Chondrocyte (in vitro differentiated cells): ENCODE data around the gene MICB. TPM values are rescaled to one million over a fixed set of nuclear protein-coding genes. Genes with fewer than 3 reads are reported as not detected.

Experiments
- DNase-seq: peaks from one replicate; pipeline ENCODE4 v3.0.0; 2021; ENCODE audit warnings: mixed read lengths, low spot score
- H3K27ac Mint-ChIP-seq: one replicate; pipeline ENCODE4 v1.8.0; 2021; ENCODE audit warnings: mild to moderate bottlenecking, moderate library complexity, mixed read lengths; ENCODE audit not compliant: unreplicated experiment
- H3K27me3 Mint-ChIP-seq: 2 replicates; pipeline ENCODE4 v1.8.0; 2021; ENCODE audit warnings: low read depth, mixed read lengths
- H3K36me3 Mint-ChIP-seq: 2 replicates; pipeline ENCODE4 v1.8.0; 2021; ENCODE audit warnings: low read depth, mixed read lengths
- H3K4me1 Mint-ChIP-seq: 2 replicates; pipeline ENCODE4 v1.8.0; 2021; ENCODE audit warnings: low read depth, mild to moderate bottlenecking, mixed read lengths
- H3K4me3 Mint-ChIP-seq: one replicate; pipeline ENCODE4 v1.8.0; 2021; ENCODE audit warnings: mild to moderate bottlenecking, moderate library complexity, mixed read lengths; ENCODE audit not compliant: unreplicated experiment
- H3K9me3 Mint-ChIP-seq: 2 replicates; pipeline ENCODE4 v1.8.0; 2021; ENCODE audit warnings: low read depth, mixed read lengths
- CTCF ChIP-seq: fragments of 200-600 bp; sonication (generic); IDR thresholded peaks from 2 replicates; pipeline ENCODE4 v1.5.0; 2021; ENCODE audit warnings: antibody characterized with exemption, mild to moderate bottlenecking, moderate library complexity
- total RNA-seq: library from RNA; stranded (reverse); gene quantifications from 3 replicates; pipeline ENCODE4 v1.2.1, GENCODE V29; 2021

The MICB gene
- total RNA-seq, 1 donor from 2014 or later: 7.8 TPM

GRCh38 chr6:31559606-31559957, 61.6 kb downstream of the MICB start:
- peaks cover 22% of the 10 kb centered on the region for H3K36me3 Mint-ChIP-seq
- H3K27me3 Mint-ChIP-seq: no peaks in the 10 kb centered on the region
- H3K4me3 Mint-ChIP-seq: no peak overlapping the region
- no peak for TF ChIP-seq CTCF
- peak overlapping the region; percentile 86 for H3K27ac Mint-ChIP-seq
- H3K4me1 Mint-ChIP-seq: peaks cover 31% of the 10 kb centered on the region
- no peaks in the 10 kb centered on the region for H3K9me3 Mint-ChIP-seq
- peak; percentile 2 for DNase-seq

- Mint-ChIP-seq H3K27me3 (no peaks in the 10 kb centered on the region), H3K9me3 (no peaks in the 10 kb centered on the region), H3K4me3 (no peak overlapping the region), H3K4me1 (peaks cover 31% of the 10 kb centered on the region), H3K36me3 (peaks cover 22% of the 10 kb centered on the region), H3K27ac (peak overlapping the region; percentile 86)
- peak; percentile 39 for DNase-seq
- no peak for TF ChIP-seq CTCF
These were observed 62.2 kb downstream of the MICB start for GRCh38 chr6:31559958-31560696.

GRCh38 chr6:31560697-31561058, 62.7 kb downstream of the MICB start:
- no peak for DNase-seq
- Mint-ChIP-seq H3K9me3 (no peaks in the 10 kb centered on the region), H3K4me3 (no peak overlapping the region), H3K27ac (peak overlapping the region; percentile 5), H3K36me3 (peaks cover 22% of the 10 kb centered on the region), H3K4me1 (peaks cover 31% of the 10 kb centered on the region), H3K27me3 (no peaks in the 10 kb centered on the region)
- no peak for TF ChIP-seq CTCF

Other genes with a start within 250 kb of the MICB start
- 176 to 187 TPM (median 182 TPM) in 3 replicates for gene HLA-C, start 226.1 kb upstream of the MICB start, total RNA-seq
- 149 to 216 TPM (median 206 TPM) in 3 replicates for gene HLA-B, start 141.0 kb upstream of the MICB start, total RNA-seq
- gene MICA, start 94.5 kb upstream of the MICB start, total RNA-seq: 54.6 to 56.8 TPM (median 56.3 TPM) in 3 replicates
- gene MCCD1, start 30.8 kb downstream of the MICB start, total RNA-seq: not detected in 3 replicates
- gene DDX39B, start 43.9 kb downstream of the MICB start, total RNA-seq: 222 to 230 TPM (median 227 TPM) in 3 replicates
- 2.4 to 4.1 TPM (median 3.0 TPM) in 3 replicates for gene ATP6V1G2, start 48.5 kb downstream of the MICB start, total RNA-seq
- 21.2 to 30.1 TPM (median 29.6 TPM) in 3 replicates for gene NFKBIL1, start 49.5 kb downstream of the MICB start, total RNA-seq
- not detected in 3 replicates for gene LTA, start 74.1 kb downstream of the MICB start, total RNA-seq
- gene TNF, start 77.4 kb downstream of the MICB start, total RNA-seq: not detected in 3 replicates
- not detected in 3 replicates for gene LTB, start 84.3 kb downstream of the MICB start, total RNA-seq
- gene LST1, start 88.1 kb downstream of the MICB start, total RNA-seq: not detected in 3 replicates
- not detected in 3 replicates for gene NCR3, start 94.9 kb downstream of the MICB start, total RNA-seq
- gene AIF1, start 117.1 kb downstream of the MICB start, total RNA-seq: not detected in 3 replicates
- 156 to 185 TPM (median 157 TPM) in 3 replicates for gene PRRC2A, start 122.6 kb downstream of the MICB start, total RNA-seq
- 253 to 308 TPM (median 262 TPM) in 3 replicates for gene BAG6, start 154.5 kb downstream of the MICB start, total RNA-seq
- gene APOM, start 157.7 kb downstream of the MICB start, total RNA-seq: 0.85 to 1.2 TPM in 2 of 3 replicates, not detected in the other
- 19.1 to 20.3 TPM (median 20.2 TPM) in 3 replicates for gene C6orf47, start 162.6 kb downstream of the MICB start, total RNA-seq
- gene GPANK1, start 166.9 kb downstream of the MICB start, total RNA-seq: 12.0 to 15.4 TPM (median 13.9 TPM) in 3 replicates
- gene CSNK2B, start 167.9 kb downstream of the MICB start, total RNA-seq: 116 to 126 TPM (median 122 TPM) in 3 replicates
- gene LY6G5B, start 171.8 kb downstream of the MICB start, total RNA-seq: 10.2 to 14.3 TPM (median 11.7 TPM) in 3 replicates
- 1.3 to 3.6 TPM (median 2.4 TPM) in 3 replicates for gene LY6G5C, start 182.9 kb downstream of the MICB start, total RNA-seq
- 27.8 to 33.9 TPM (median 32.3 TPM) in 3 replicates for gene ABHD16A, start 205.2 kb downstream of the MICB start, total RNA-seq
- gene LY6G6F, start 208.7 kb downstream of the MICB start, total RNA-seq: not detected in 3 replicates
- gene LY6G6D, start 217.2 kb downstream of the MICB start, total RNA-seq: not detected in 3 replicates
- 0.30 TPM in 1 of 3 replicates, not detected in the others for gene LY6G6C, start 223.6 kb downstream of the MICB start, total RNA-seq
- gene MPIG6B, start 225.2 kb downstream of the MICB start, total RNA-seq: not detected in 3 replicates
- 66.4 to 99.6 TPM (median 95.7 TPM) in 3 replicates for gene DDAH2, start 231.2 kb downstream of the MICB start, total RNA-seq
- 256 to 328 TPM (median 317 TPM) in 3 replicates for gene CLIC1, start 238.4 kb downstream of the MICB start, total RNA-seq
- 8.4 to 17.4 TPM (median 9.4 TPM) in 3 replicates for gene MSH5, start 241.9 kb downstream of the MICB start, total RNA-seq